CD4-positive, alpha-beta T cell treated with Interferon gamma for 1 hour (primary cell): ENCODE results near the gene NINL.

ENCODE experiments used
- DNase-seq: peaks from one replicate; pipeline ENCODE4 v3.0.0-alpha.2; 2020

NINL gene

DNA sequence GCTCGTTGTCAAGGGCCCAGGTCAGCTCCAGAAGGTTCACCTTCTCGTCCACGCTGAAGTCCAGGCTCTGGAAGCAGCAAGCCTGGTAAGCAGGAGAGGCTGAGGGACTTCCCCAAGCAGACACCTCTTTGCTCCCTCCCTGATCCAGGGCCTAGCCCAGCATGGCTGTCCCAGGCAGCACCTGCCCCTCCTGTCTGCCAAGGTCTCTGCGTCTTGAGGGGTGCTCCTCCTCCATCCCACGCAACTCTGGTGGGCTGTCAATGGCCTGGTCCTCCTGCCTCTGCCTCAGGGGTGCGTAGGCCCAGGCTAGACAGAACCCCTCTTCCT, 87.1 kb downstream of the NINL start:
- DNase-seq, result no peak

- DNase-seq, result no peak
Observed at GRCh38 chr20:25497586-25498279, 87.6 kb downstream of the NINL start.

DNA sequence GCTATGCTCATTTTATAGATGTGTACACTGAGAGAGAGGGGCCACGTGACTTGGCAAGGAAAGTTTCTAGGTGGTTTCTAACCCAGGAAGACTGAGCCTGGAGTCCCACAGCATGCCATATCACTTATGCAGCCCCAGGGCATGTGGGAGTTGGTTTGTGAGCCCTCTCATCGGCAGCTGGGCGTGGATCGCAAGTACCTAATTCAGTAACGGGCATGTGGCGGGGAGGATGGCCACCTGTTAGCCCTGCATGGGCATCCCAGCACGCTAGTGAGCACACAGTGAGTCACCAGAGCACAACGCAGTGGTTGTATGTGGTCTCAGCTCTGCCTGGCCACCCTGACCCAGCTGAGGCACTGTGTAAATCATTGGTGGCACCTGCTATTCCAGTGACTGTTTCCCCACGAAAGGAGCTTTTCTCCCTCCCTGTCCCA, 88.3 kb downstream of the NINL start:
- no peak for DNase-seq

DNA sequence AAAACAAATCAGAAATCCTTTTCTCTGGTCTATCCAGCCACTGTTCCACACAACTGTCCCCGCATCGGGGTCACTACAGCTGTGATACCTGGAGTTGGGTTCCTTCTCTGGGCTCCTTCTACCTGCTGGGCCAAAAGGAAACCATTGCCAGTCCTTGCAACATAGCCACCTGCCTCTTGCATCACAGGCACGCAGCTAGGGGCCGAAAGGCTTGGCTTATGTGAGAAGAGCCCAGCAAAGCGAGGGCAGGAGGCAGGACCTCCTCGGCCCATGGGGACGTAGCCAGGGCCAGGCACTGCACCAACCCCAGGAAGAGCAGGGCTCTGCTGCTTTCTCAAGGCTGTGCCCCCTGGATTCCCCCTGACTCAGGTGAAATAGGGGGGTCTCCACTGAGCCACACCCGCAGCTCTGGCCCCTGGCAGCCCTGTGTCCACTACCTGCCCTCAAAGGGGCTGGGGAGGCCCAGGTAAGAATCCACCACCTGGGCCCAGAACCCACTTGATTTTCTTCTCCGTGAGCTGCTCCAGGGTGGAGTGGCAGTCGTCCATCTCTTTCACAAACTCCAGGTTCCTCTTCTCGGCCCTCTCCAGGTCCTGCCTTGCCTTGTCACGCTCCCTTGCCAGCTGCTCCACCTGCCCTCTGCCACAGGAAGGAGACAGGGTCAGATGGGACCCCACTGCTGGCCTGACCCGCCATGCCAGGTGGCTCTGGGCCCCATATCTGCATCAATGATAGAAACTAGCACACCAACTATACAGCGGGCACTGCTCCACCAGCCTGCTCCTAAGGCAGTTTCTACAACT, 89.0 kb downstream of the NINL start:
- DNase-seq, result no peak

DNA sequence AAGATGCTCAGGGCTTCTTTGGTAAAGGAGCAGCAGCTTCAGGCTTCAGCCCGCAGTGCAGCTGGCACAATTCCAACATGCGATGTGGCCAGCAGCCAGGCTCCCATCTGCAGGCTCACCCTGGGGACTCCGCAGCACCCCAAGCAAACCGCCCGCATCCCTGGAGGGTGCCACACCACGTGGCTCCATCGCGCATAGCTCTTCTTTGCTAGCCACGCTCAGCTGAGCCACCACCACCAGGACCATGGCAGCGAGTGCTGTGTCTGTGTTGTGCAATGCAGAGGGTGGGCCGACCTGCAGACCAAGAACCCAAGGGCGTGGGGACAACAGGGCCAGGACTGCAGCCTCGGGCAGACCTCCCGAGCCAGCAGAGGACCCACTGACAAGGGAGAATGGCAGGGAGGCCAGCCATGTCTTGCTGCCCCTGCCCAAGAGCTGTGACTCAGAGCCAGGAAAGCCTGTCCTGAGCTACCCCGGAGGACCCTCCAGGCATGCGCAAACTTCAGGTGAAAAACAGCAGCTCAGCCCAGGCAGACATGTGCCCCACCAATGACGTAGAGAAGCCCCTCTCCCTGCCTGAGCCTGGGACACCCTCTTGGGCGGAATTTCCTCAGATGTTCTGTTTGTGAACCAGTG, 90.0 kb downstream of the NINL start:
- DNase-seq, result no peak

- DNase-seq, result no peak
Observed at GRCh38 chr20:25494506-25495188, 90.7 kb downstream of the NINL start.

DNA sequence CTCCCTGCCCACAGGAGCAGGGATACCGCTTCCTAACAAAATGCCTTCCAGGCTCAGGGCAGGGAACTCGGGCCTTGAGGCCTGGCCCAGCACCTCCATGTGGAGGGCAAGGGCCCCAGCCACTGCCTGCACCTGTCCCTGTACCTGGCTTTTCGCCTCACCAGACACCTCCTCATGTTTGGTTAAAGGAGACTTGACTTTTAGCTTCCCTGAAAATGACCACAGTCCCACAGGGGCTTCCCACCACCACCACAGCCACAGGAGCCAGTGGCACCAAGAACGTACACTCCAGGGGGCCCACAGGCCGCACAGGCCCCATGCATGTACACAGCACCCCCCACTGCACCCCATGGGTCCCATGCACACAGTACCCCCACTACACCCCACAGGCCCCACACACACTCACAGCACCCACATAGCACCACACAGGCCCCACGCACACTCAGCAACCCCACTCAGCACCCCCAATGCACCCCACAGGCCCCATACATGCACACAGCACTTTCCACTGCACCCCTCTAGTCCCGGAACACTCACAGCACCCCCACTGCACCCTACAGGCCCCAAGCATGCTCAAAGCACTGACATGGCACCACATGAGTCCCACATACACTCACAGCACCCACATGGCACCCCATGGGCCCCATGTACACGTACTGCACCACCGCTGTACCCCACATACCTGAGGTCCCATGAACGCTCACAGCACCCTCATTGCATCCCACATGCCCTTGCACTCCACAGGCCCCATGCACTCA, 91.4 kb downstream of the NINL start:
- no peak for DNase-seq

DNA sequence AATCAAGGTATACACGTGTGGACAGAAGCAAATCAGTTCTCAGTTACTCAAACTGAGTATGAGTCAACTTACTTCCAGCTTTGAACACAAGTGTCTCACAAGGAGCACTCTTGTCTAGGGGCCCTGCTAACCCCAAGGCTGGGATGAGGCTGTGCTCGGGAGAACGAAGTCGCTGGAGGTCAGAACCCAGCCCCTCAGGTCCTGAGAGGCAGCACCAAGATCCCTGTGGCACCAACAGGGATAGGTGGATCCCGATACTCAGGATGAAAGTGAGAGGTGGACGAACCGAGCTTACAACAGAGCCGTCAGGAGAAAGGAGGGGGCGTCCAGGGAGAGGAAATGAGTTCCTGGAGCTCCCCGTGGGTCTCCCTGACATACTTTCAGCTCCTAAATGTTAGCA, 92.2 kb downstream of the NINL start:
- no peak for DNase-seq

DNA sequence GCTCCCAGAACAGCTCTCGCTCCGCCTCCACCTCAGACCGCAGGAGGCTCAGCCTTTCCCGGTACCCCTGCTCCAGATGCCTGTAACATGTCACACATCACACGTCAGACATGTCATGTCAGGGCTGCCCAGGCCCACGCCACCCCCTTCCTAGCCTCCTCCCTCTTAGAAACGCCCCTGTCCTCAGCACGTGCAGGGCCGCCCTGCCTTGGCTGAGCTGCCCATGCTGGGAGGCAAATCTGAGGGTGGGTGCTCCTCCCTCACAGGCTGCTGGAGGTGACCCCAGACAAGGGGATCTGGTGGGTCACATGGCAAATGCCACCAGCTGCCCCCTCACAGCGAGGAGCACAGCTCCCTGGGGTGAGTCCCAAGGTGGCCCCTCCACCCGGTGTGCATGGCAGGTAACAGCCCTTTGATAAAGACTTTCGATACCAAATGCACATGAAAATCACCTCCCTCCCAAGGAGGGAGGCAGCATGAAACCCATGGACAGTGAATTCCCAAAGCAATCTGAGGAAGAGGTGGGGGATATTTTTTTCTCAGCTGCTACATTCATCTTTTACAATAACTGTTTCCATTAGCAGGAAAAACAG, 93.8 kb downstream of the NINL start:
- DNase-seq, result no peak

DNA sequence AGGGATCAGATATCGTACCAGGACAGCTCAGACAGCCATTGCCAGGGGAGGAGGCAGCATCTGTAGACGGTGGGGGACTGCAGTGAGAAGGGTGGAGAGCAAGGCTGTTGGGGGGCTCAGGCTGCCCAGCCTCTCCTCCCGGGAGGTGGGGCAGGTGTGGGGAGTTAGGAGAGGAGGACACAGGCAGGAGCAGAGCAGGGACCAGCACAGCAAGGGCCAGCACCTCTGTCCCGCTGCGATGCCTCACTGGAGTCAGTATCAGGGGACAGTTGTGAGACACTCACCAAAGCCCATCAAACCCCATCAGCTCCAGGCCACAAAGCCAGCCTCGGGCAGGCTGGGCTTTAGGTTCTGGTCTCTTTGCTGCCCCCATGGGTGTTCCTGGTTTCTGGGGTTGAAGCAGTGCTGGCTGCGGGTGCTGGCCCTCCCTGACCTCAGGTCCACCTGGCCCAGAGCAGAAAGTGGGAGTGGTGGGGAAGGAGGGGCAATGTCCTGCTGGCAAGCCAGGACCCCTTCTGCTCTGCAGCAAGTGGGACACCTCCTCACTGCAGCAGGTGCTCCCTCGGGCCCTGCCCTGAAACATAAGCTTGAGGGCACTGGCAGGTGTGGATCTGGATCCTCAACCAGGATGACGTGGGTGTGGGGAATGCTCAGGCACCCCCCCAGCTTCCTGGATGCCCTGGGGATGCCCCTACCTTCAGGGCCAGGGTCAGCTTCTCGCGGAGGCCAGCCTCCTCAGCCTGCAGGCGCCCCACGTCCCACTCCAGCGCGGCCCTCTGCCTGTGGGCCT, 94.5 kb downstream of the NINL start:
- DNase-seq, result no peak

- DNase-seq, result no peak
Observed at GRCh38 chr20:25489221-25489871, 96.0 kb downstream of the NINL start.

DNA sequence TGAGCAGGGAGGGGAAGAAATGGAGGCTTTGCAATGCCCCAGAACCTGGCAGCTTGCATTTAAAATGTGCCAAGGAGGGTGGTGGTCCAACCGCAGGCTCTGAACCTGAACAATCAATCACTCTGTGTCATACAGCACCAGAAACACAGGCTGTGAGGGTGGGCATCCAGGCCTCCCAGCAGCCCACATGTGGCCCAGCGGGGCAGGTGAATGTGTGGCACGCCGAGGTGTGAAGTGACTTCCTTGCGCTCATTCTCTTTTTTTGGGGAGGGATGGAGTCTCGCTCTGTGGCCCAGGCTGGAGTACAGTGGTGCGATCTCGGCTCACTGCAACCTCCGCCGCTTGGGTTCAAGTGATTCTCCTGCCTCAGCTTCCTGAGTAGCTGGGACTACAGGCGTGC, 97.4 kb downstream of the NINL start:
- no peak for DNase-seq

GRCh38 chr20:25487306-25487705, 98.0 kb downstream of the NINL start:
- no peak for DNase-seq

- no peak for DNase-seq
Observed at GRCh38 chr20:25486377-25486776, 99.0 kb downstream of the NINL start.

GRCh38 chr20:25485872-25486271, 99.5 kb downstream of the NINL start:
- DNase-seq, result no peak

DNA sequence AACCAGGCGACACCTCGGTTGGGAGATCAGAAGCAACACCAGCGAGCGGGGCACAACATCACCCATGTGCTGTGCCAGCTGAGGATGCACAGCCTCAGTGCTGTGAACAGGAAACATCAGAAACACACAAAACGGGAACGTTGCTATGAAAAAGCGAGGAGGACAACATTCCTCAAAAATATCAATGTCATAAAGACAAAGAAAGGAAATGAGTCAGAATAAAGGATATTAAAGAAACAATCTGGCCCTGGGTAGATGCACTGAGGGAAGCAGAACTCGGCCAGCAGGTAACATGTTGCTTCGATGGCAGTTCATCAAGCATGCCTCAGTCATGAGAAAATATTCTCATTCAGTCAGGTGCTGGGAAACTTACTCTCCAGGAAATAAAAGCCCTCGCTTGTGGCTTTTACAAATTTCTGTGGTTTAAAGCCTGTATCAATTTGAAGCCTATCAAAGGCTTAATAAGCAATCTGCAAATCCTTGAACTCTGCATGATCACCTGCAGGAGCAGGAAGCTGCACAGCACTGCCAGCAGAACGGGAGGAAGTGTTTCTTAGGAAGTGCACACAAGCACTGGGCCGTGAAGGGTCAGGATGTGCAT, 100.3 kb downstream of the NINL start:
- no peak for DNase-seq

DNA sequence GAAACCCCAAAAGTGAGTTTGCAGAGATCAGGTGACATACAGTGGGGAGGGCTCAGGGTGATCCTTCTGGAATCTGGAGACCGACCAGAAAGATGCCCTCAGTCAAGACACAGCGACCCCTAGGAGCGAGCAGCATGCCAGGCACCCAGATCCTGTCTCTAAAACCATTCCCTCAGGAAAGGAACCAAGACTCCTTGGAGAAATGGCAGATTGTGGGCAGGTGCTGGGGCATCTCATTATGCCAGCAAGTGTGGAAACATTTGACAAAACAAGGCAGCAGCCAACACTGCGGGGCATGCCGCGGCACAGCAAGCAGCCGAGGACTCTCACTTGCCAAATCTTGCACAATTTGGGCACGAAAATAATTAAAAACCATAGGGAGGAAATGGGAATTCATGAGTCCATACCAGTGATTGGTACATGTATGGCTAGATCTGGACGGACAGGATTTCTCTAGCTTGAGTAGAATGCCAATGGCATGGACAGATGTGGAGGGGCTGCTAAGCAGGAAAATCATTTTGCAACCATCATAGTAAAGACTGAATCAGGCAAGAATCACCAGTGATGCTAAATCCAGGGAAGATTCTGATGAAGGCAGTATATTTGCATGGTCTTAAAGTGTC, 101.0 kb downstream of the NINL start:
- DNase-seq, result no peak

DNA sequence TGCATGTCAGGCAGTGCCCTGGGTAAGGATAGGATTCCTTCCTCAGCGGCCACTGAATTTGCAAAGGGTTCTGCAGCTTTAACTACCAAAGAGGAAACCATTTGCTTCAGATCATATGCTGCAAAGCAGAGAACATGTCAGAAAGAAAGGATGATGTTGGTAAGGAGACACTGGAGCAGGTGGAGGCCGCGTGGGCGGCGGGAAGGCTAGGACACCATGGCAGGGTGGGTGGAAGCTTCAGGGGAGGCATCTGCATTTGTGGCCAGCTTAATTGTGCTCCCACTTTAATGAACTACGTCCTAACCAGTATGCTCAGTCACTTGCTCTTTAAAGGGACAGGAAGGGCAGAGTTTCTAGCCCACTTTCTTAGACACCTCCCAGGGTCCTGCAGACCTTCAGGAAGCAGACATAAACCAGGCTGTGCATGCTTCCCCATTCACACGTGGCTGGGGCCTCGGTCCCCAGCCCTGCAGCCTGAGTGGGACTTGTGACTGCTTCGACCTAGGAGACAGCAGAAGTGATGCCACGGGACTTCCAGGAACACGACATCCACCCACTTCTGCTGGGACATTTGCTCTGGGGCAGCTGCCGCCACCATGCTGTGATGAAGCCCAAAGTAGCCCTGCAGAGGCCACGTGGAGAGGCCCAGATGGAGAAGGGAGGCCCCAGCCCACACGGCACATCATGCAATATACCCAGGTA, 101.7 kb downstream of the NINL start:
- DNase-seq, result no peak

GRCh38 chr20:25481918-25482253, 103.4 kb downstream of the NINL start:
- DNase-seq, result no peak
